HL-60 (cell line): Measurements from ENCODE around the gene FADS3.

Source experiments
- CTCF ChIP-seq: IDR thresholded peaks from one replicate; pipeline ENCODE4 v1.5.1; 2011; ENCODE audit warnings: low read length, control low read depth, inconsistent platforms; ENCODE audit not compliant: insufficient read depth
- POLR2AphosphoS5 ChIP-seq: IDR thresholded peaks from 2 replicates; pipeline ENCODE4 v1.6.1; 2012; ENCODE audit warnings: low read depth
- REST ChIP-seq: IDR thresholded peaks from 2 replicates; pipeline ENCODE4 v1.6.1; 2012; ENCODE audit warnings: low read depth; ENCODE audit not compliant: insufficient replicate concordance

GRCh38 chr11:61874377-61874809 lies 17.0 kb downstream of the FADS3 start:
- TF ChIP-seq CTCF, result no peak
- TF ChIP-seq REST, result no peak
- no peak for TF ChIP-seq POLR2AphosphoS5
